HEK293 (cell line): ENCODE data around the gene HSD17B1.

ENCODE experiments used
- CTCF ChIA-PET: fragments of 350-600 bp; formaldehyde crosslinking; extraction: SDS; loops from one replicate; lab custom pipeline; 2021; ENCODE audit warnings: antibody characterized with exemption; lab: Yijun Ruan, JAX
- POLR2A ChIA-PET: fragments of 300-600 bp; formaldehyde crosslinking; extraction: SDS; loops from one replicate; lab custom pipeline; 2020; ENCODE audit warnings: antibody characterized with exemption, inconsistent platforms; lab: Yijun Ruan, JAX
- H3K27ac ChIP-seq: fragments of 200-500 bp; sonication (Bioruptor generic); 2 replicates; pipeline ENCODE4 v1.5.1; 2014; ENCODE audit warnings: low read depth, low read length, control low read depth, inconsistent platforms; ENCODE audit errors: extremely low read depth
- H3K36me3 ChIP-seq, 2 experiments: fragments of 200-500 bp in 1 of 2; sonication (Bioruptor generic) in 1 of 2; 1 replicate in 1 of 2; 2 replicates in 1 of 2; pipeline ENCODE4 v1.5.1; 2014 to 2017; ENCODE audit warnings: inconsistent platforms in 2 of 2, low read length in 2 of 2; ENCODE audit not compliant: control insufficient read depth in 2 of 2, insufficient read depth in 1 of 2
- H3K4me1 ChIP-seq: fragments of 200-500 bp; sonication (Bioruptor generic); 2 replicates; pipeline ENCODE4 v1.5.1; 2014; ENCODE audit warnings: mild to moderate bottlenecking, low read length, inconsistent platforms; ENCODE audit not compliant: control insufficient read depth, insufficient read depth
- H3K4me3 ChIP-seq: 2 replicates; pipeline ENCODE4 v1.5.1; 2011; ENCODE audit warnings: low read depth, mild to moderate bottlenecking, control low read depth, low read length, moderate library complexity
- H3K9me3 ChIP-seq: fragments of 200-500 bp; sonication (Bioruptor generic); 2 replicates; pipeline ENCODE4 v1.5.1; 2014; ENCODE audit warnings: low read depth, low read length, inconsistent platforms; ENCODE audit not compliant: control insufficient read depth, insufficient read depth
- HOXC10 ChIP-seq: sonication (generic); formaldehyde crosslinking; IDR thresholded peaks from 2 replicates; pipeline ENCODE4 v1.8.1; 2023; ENCODE audit warnings: mild to moderate bottlenecking, missing genetic modification reagents
- KLF17 ChIP-seq: fragments of 450-650 bp; formaldehyde crosslinking; IDR thresholded peaks from 2 replicates; pipeline ENCODE4 v1.5.1; 2016; ENCODE audit warnings: missing biosample characterization, missing genetic modification characterization
- KLF8 ChIP-seq: fragments of 450-650 bp; formaldehyde crosslinking; IDR thresholded peaks from 2 replicates; pipeline ENCODE4 v1.5.1; 2016; ENCODE audit warnings: missing biosample characterization, missing genetic modification characterization
- MEIS1 ChIP-seq: sonication (generic); formaldehyde crosslinking; IDR thresholded peaks from 2 replicates; pipeline ENCODE4 v1.8.1; 2022; ENCODE audit warnings: missing genetic modification reagents, mild to moderate bottlenecking, borderline replicate concordance
- OSR2 ChIP-seq: fragments of 450-650 bp; formaldehyde crosslinking; IDR thresholded peaks from 2 replicates; pipeline ENCODE4 v1.5.1; 2016; ENCODE audit warnings: missing biosample characterization, missing genetic modification characterization
- PATZ1 ChIP-seq: fragments of 450-650 bp; formaldehyde crosslinking; IDR thresholded peaks from 2 replicates; pipeline ENCODE4 v1.5.1; 2016; ENCODE audit warnings: missing biosample characterization, missing genetic modification characterization
- SCRT1 ChIP-seq: fragments of 450-650 bp; formaldehyde crosslinking; IDR thresholded peaks from 2 replicates; pipeline ENCODE4 v1.5.1; 2016; ENCODE audit warnings: missing biosample characterization, missing genetic modification characterization, borderline replicate concordance
- SCRT2 ChIP-seq: fragments of 450-650 bp; formaldehyde crosslinking; IDR thresholded peaks from 2 replicates; pipeline ENCODE4 v1.5.1; 2016; ENCODE audit warnings: missing biosample characterization, missing genetic modification characterization
- SETDB1 ChIP-seq: IDR thresholded peaks from one replicate; pipeline ENCODE4 v1.6.1; 2017; ENCODE audit warnings: mild to moderate bottlenecking, low read length, moderate library complexity, mixed read lengths; ENCODE audit not compliant: insufficient read length
- ZBTB17 ChIP-seq: fragments of 450-650 bp; formaldehyde crosslinking; IDR thresholded peaks from 2 replicates; pipeline ENCODE4 v1.5.1; 2016; ENCODE audit warnings: missing biosample characterization, missing genetic modification characterization
- ZFHX2 ChIP-seq: fragments of 450-650 bp; formaldehyde crosslinking; conservative IDR thresholded peaks from 2 replicates; pipeline ENCODE4 v1.5.1; 2016; ENCODE audit warnings: missing biosample characterization, missing genetic modification characterization
- ZFP41 ChIP-seq: fragments of 450-650 bp; formaldehyde crosslinking; IDR thresholded peaks from 2 replicates; pipeline ENCODE4 v1.5.1; 2016; ENCODE audit warnings: missing biosample characterization, missing genetic modification characterization, borderline replicate concordance
- ZFP69B ChIP-seq: fragments of 450-650 bp; formaldehyde crosslinking; IDR thresholded peaks from 2 replicates; pipeline ENCODE4 v1.5.1; 2016; ENCODE audit warnings: missing biosample characterization, missing genetic modification characterization
- ZNF133 ChIP-seq: fragments of 450-650 bp; formaldehyde crosslinking; IDR thresholded peaks from 2 replicates; pipeline ENCODE4 v1.5.1; 2016; ENCODE audit warnings: missing biosample characterization, missing genetic modification characterization
- ZNF324 ChIP-seq: fragments of 450-650 bp; formaldehyde crosslinking; IDR thresholded peaks from 2 replicates; pipeline ENCODE4 v1.5.1; 2016; ENCODE audit warnings: missing biosample characterization, missing genetic modification characterization
- ZNF366 ChIP-seq: fragments of 450-650 bp; formaldehyde crosslinking; conservative IDR thresholded peaks from 2 replicates; pipeline ENCODE4 v1.5.1; 2016; ENCODE audit warnings: missing biosample characterization, missing genetic modification characterization
- ZNF394 ChIP-seq: fragments of 450-650 bp; formaldehyde crosslinking; IDR thresholded peaks from 2 replicates; pipeline ENCODE4 v1.5.1; 2016; ENCODE audit warnings: missing biosample characterization, missing genetic modification characterization, mild to moderate bottlenecking, moderate library complexity, borderline replicate concordance
- ZNF416 ChIP-seq: fragments of 450-650 bp; formaldehyde crosslinking; IDR thresholded peaks from 2 replicates; pipeline ENCODE4 v1.5.1; 2016; ENCODE audit warnings: missing biosample characterization, missing genetic modification characterization
- ZNF48 ChIP-seq: fragments of 450-650 bp; formaldehyde crosslinking; IDR thresholded peaks from 2 replicates; pipeline ENCODE4 v1.5.1; 2016; ENCODE audit warnings: missing biosample characterization, missing genetic modification characterization
- ZNF513 ChIP-seq: fragments of 450-650 bp; IDR thresholded peaks from 2 replicates; pipeline ENCODE4 v1.5.1; 2018; ENCODE audit warnings: missing biosample characterization, missing genetic modification characterization
- ZNF549 ChIP-seq: fragments of 450-650 bp; IDR thresholded peaks from 2 replicates; pipeline ENCODE4 v1.5.1; 2018; ENCODE audit warnings: missing biosample characterization, missing genetic modification characterization, mild to moderate bottlenecking, inconsistent platforms, moderate library complexity
- ZNF560 ChIP-seq: fragments of 450-650 bp; formaldehyde crosslinking; IDR thresholded peaks from 2 replicates; pipeline ENCODE4 v1.5.1; 2017; ENCODE audit warnings: missing biosample characterization, missing genetic modification characterization, borderline replicate concordance
- ZNF596 ChIP-seq: fragments of 450-650 bp; IDR thresholded peaks from 2 replicates; pipeline ENCODE4 v1.5.0; 2018; ENCODE audit warnings: missing biosample characterization, mild to moderate bottlenecking, missing genetic modification characterization, moderate library complexity
- TF ChIP-seq, protein P1 (sequence below): fragments of 450-650 bp; formaldehyde crosslinking; IDR thresholded peaks from 2 replicates; pipeline ENCODE4 v1.5.1; 2016; ENCODE audit warnings: missing biosample characterization, missing genetic modification characterization
- TF ChIP-seq, protein P2 (sequence below): sonication (generic); formaldehyde crosslinking; IDR thresholded peaks from 2 replicates; pipeline ENCODE4 v1.8.1; 2022; ENCODE audit warnings: mild to moderate bottlenecking, moderate library complexity, missing genetic modification reagents
- TF ChIP-seq, protein P3 (sequence below): fragments of 450-650 bp; formaldehyde crosslinking; IDR thresholded peaks from 2 replicates; pipeline ENCODE4 v1.5.1; 2016; ENCODE audit warnings: missing biosample characterization, missing genetic modification characterization

Gene HSD17B1

GRCh38 chr17:42522798-42523278, 29.9 kb upstream of the HSD17B1 start (continued):
- TF ChIP-seq SCRT2 (tag by site-specific recombination): no peak
- no peak for TF ChIP-seq KLF17 (tag by site-specific recombination)
- no peak for TF ChIP-seq ZFP41 (tag by site-specific recombination)
- TF ChIP-seq, protein P1, sequence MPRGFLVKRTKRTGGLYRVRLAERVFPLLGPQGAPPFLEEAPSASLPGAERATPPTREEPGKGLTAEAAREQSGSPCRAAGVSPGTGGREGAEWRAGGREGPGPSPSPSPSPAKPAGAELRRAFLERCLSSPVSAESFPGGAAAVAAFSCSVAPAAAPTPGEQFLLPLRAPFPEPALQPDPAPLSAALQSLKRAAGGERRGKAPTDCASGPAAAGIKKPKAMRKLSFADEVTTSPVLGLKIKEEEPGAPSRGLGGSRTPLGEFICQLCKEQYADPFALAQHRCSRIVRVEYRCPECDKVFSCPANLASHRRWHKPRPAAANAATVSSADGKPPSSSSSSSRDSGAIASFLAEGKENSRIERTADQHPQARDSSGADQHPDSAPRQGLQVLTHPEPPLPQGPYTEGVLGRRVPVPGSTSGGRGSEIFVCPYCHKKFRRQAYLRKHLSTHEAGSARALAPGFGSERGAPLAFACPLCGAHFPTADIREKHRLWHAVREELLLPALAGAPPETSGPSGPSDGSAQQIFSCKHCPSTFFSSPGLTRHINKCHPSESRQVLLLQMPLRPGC (tag by site-specific recombination): no peak
- TF ChIP-seq OSR2 (tag by site-specific recombination): no peak
- TF ChIP-seq SETDB1: no peak
- no peak for TF ChIP-seq ZFP69B (tag by site-specific recombination)
- no peak for TF ChIP-seq ZNF549

GRCh38 chr17:42525221-42525620, 27.5 kb upstream of the HSD17B1 start:
- POLR2A ChIA-PET: no interaction called here
- TF ChIP-seq ZNF48 (tag by site-specific recombination) (no peak), ZNF416 (tag by site-specific recombination) (no peak), ZNF366 (tag by site-specific recombination) (no peak), SCRT1 (tag by site-specific recombination) (no peak), ZFHX2 (tag by site-specific recombination) (no peak), ZNF596 (tag by site-specific recombination) (no peak), MEIS1 (no peak), ZNF560 (tag by site-specific recombination) (no peak), HOXC10 (no peak), PATZ1 (tag by site-specific recombination) (no peak), ZBTB17 (tag by site-specific recombination) (no peak), ZNF513 (tag by site-specific recombination) (no peak), KLF8 (tag by site-specific recombination) (no peak), ZNF133 (tag by site-specific recombination) (no peak), ZNF324 (no peak), ZNF394 (tag by site-specific recombination) (no peak)
- TF ChIP-seq, protein P2, sequence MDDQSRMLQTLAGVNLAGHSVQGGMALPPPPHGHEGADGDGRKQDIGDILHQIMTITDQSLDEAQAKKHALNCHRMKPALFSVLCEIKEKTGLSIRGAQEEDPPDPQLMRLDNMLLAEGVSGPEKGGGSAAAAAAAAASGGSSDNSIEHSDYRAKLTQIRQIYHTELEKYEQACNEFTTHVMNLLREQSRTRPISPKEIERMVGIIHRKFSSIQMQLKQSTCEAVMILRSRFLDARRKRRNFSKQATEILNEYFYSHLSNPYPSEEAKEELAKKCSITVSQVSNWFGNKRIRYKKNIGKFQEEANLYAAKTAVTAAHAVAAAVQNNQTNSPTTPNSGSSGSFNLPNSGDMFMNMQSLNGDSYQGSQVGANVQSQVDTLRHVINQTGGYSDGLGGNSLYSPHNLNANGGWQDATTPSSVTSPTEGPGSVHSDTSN: no peak
- TF ChIP-seq, protein P3, sequence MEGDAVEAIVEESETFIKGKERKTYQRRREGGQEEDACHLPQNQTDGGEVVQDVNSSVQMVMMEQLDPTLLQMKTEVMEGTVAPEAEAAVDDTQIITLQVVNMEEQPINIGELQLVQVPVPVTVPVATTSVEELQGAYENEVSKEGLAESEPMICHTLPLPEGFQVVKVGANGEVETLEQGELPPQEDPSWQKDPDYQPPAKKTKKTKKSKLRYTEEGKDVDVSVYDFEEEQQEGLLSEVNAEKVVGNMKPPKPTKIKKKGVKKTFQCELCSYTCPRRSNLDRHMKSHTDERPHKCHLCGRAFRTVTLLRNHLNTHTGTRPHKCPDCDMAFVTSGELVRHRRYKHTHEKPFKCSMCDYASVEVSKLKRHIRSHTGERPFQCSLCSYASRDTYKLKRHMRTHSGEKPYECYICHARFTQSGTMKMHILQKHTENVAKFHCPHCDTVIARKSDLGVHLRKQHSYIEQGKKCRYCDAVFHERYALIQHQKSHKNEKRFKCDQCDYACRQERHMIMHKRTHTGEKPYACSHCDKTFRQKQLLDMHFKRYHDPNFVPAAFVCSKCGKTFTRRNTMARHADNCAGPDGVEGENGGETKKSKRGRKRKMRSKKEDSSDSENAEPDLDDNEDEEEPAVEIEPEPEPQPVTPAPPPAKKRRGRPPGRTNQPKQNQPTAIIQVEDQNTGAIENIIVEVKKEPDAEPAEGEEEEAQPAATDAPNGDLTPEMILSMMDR: no peak
- H3K4me3 ChIP-seq: no peak overlapping the region
- H3K36me3 ChIP-seq: peaks cover 0 to 27% of the 10 kb centered on the region in 2 experiments; a peak in 1 of 3 replicates
- CTCF ChIA-PET: interaction anchor here (0.6 to 3.6 kb wide), 7 partner anchors 23 to 327 kb away, joined by 3 to 40 read pairs (median 3); no protein-coding TSS in a partner anchor
- no peaks in the 10 kb centered on the region for H3K9me3 ChIP-seq
- H3K27ac ChIP-seq: no peak overlapping the region
- peaks cover 7% of the 10 kb centered on the region for H3K4me1 ChIP-seq
